ENCODE data around the gene GRK2. TPM values are rescaled to one million over a fixed set of nuclear protein-coding genes. Genes with fewer than 3 reads are reported as not detected.
A peak's percentile ranks its signal among the peaks of the same experiment; 100 is the strongest.

GRK2 gene
- total and polyA plus RNA-seq, 2 of the 13 experiments (the other 11 are each of a cell fraction or from before 2014, with no cell fraction given): 31.3 to 42.4 TPM

DNA sequence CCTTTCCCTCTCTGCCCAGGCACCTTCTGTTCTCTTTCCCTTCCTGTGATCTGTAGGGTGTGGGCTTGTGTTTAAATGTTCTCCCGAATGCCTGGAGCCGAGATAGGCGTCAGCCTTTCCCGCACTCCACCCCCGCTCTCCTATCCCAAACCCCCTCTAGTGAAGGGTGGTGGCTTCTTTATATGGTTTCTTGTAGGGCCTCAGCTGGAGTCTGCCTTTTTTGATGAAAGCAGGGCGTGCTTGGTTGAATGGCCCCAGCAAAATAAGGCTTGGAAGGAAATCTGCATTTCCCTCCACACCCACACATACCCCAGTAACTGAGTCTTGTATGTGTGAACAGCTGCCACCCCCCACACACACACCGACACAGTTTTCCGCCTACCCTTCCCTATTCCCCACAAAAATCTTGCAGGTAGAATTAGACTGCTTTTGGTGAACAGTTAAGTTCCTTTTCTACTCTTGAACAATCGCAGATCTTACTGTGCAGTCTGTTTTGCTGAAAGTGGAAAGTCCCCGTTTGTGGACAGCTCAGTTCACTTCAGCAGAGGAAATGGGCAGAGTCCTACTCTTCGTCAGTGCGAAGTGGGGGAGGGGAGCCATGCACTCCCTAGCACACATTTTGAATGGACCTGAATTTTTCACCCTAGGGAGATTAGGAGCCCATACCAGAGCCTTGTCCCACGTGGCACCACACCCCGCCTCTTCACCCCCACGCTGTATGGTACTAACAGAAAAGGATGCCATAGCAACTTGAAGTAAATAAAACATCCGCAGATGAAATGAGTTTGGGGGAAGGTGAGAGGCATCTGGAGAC, 25.5 kb upstream of the GRK2 start (continued):
- TF ChIP-seq, protein P1, sequence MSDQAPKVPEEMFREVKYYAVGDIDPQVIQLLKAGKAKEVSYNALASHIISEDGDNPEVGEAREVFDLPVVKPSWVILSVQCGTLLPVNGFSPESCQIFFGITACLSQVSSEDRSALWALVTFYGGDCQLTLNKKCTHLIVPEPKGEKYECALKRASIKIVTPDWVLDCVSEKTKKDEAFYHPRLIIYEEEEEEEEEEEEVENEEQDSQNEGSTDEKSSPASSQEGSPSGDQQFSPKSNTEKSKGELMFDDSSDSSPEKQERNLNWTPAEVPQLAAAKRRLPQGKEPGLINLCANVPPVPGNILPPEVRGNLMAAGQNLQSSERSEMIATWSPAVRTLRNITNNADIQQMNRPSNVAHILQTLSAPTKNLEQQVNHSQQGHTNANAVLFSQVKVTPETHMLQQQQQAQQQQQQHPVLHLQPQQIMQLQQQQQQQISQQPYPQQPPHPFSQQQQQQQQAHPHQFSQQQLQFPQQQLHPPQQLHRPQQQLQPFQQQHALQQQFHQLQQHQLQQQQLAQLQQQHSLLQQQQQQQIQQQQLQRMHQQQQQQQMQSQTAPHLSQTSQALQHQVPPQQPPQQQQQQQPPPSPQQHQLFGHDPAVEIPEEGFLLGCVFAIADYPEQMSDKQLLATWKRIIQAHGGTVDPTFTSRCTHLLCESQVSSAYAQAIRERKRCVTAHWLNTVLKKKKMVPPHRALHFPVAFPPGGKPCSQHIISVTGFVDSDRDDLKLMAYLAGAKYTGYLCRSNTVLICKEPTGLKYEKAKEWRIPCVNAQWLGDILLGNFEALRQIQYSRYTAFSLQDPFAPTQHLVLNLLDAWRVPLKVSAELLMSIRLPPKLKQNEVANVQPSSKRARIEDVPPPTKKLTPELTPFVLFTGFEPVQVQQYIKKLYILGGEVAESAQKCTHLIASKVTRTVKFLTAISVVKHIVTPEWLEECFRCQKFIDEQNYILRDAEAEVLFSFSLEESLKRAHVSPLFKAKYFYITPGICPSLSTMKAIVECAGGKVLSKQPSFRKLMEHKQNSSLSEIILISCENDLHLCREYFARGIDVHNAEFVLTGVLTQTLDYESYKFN (CRISPR knock-in tag; conservative IDR thresholded peaks at IDR 0.05): peak; percentile 61; the same call in 1 of the 2 replicates
- TF ChIP-seq ZNF331 (CRISPR knock-in tag; IDR thresholded peaks at IDR 0.05) (peak; percentile 48), SYNCRIP (IDR thresholded peaks at IDR 0.05; ENCODE audit: insufficient read depth, low read depth, low read length) (no peak), ZNF772 (CRISPR knock-in tag; IDR thresholded peaks at IDR 0.05) (0 out of 2 replicates have a peak, but pooled peaks have one; percentile 17), ZNF816 (CRISPR knock-in tag; IDR thresholded peaks at IDR 0.05; ENCODE audit: borderline replicate concordance) (no peak), HHEX (CRISPR knock-in tag; IDR thresholded peaks at IDR 0.05) (no peak), ZBTB7A (CRISPR knock-in tag; IDR thresholded peaks at IDR 0.05) (no peak), ZNF781 (CRISPR knock-in tag; IDR thresholded peaks at IDR 0.05; ENCODE audit: borderline replicate concordance, not compliant biosample characterization) (no peak), HNF4A (CRISPR knock-in tag; IDR thresholded peaks at IDR 0.05) (peak; percentile 43; the same call in 1 of the 2 replicates), WIZ (CRISPR knock-in tag; IDR thresholded peaks at IDR 0.05) (no peak), ZNF83 (CRISPR knock-in tag; IDR thresholded peaks at IDR 0.05; ENCODE audit: borderline replicate concordance) (no peak), ZNF713 (CRISPR knock-in tag; IDR thresholded peaks at IDR 0.05) (no peak), ZNF180 (CRISPR knock-in tag; IDR thresholded peaks at IDR 0.05; ENCODE audit: borderline replicate concordance, low read depth) (no peak), RFX1 (IDR thresholded peaks at IDR 0.05) (peak; percentile 74), PLRG1 (conservative IDR thresholded peaks at IDR 0.05) (no peak), REPIN1 (CRISPR knock-in tag; IDR thresholded peaks at IDR 0.05; ENCODE audit: borderline replicate concordance, low read depth) (no peak), ZSCAN29 (CRISPR knock-in tag; conservative IDR thresholded peaks at IDR 0.05) (no peak), BORCS8-MEF2B (CRISPR knock-in tag; IDR thresholded peaks at IDR 0.05) (0 out of 2 replicates have a peak, but pooled peaks have one; percentile 41), GATAD1 (CRISPR knock-in tag; IDR thresholded peaks at IDR 0.05) (no peak), ZFP41 (CRISPR knock-in tag; IDR thresholded peaks at IDR 0.05; ENCODE audit: borderline replicate concordance) (no peak)
- TF ChIP-seq, protein P2, sequence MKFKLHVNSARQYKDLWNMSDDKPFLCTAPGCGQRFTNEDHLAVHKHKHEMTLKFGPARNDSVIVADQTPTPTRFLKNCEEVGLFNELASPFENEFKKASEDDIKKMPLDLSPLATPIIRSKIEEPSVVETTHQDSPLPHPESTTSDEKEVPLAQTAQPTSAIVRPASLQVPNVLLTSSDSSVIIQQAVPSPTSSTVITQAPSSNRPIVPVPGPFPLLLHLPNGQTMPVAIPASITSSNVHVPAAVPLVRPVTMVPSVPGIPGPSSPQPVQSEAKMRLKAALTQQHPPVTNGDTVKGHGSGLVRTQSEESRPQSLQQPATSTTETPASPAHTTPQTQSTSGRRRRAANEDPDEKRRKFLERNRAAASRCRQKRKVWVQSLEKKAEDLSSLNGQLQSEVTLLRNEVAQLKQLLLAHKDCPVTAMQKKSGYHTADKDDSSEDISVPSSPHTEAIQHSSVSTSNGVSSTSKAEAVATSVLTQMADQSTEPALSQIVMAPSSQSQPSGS (CRISPR knock-in tag; IDR thresholded peaks at IDR 0.05): no peak
- TF ChIP-seq, protein P3, sequence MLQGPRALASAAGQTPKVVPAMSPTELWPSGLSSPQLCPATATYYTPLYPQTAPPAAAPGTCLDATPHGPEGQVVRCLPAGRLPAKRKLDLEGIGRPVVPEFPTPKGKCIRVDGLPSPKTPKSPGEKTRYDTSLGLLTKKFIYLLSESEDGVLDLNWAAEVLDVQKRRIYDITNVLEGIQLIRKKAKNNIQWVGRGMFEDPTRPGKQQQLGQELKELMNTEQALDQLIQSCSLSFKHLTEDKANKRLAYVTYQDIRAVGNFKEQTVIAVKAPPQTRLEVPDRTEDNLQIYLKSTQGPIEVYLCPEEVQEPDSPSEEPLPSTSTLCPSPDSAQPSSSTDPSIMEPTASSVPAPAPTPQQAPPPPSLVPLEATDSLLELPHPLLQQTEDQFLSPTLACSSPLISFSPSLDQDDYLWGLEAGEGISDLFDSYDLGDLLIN (CRISPR knock-in tag; IDR thresholded peaks at IDR 0.05; ENCODE audit: borderline replicate concordance): no peak
- TF ChIP-seq, protein P4, sequence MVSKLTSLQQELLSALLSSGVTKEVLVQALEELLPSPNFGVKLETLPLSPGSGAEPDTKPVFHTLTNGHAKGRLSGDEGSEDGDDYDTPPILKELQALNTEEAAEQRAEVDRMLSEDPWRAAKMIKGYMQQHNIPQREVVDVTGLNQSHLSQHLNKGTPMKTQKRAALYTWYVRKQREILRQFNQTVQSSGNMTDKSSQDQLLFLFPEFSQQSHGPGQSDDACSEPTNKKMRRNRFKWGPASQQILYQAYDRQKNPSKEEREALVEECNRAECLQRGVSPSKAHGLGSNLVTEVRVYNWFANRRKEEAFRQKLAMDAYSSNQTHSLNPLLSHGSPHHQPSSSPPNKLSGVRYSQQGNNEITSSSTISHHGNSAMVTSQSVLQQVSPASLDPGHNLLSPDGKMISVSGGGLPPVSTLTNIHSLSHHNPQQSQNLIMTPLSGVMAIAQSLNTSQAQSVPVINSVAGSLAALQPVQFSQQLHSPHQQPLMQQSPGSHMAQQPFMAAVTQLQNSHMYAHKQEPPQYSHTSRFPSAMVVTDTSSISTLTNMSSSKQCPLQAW (CRISPR knock-in tag; IDR thresholded peaks at IDR 0.05): 0 out of 2 replicates have a peak, but pooled peaks have one; percentile 15

All from HepG2 (cell line).